NCI-H2196 (cell line): ENCODE results near the gene ENAM.
A peak's percentile ranks its signal among the peaks of the same experiment; 100 is the strongest.

ENCODE experiments used
- DNase-seq: peaks from one replicate; lab custom pipeline; 2025; ENCODE audit not compliant: unreplicated experiment; lab: John Stamatoyannopoulos, UW

Gene ENAM

GRCh38 chr4:70628444-70628843, at the start of gene ENAM:
Gene ENAM, plus strand, starts transcription at chr4:70628744. Its CDS starts 757 bp downstream, at chr4:70629501.
- DNase-seq = no peak

GRCh38 chr4:70581980-70582379, 46.6 kb upstream of the ENAM start:
- DNase-seq = no peak

GRCh38 chr4:70583952-70584834, 44.4 kb upstream of the ENAM start:
- DNase-seq = peak; percentile 77

- DNase-seq = no peak
Measured at GRCh38 chr4:70586841-70587240, 41.7 kb upstream of the ENAM start.

GRCh38 chr4:70589785-70590184, 38.8 kb upstream of the ENAM start:
- DNase-seq = no peak

GRCh38 chr4:70591955-70592582, 36.5 kb upstream of the ENAM start, which contains the start of gene AMBN:
Gene AMBN, plus strand, starts transcription at chr4:70592256. Its CDS starts 103 bp downstream, at chr4:70592359.
- no peak for DNase-seq

- DNase-seq = no peak
Measured at GRCh38 chr4:70594196-70594595, 34.3 kb upstream of the ENAM start.

GRCh38 chr4:70600305-70600704, 28.2 kb upstream of the ENAM start:
- no peak for DNase-seq

GRCh38 chr4:70600977-70601376, 27.6 kb upstream of the ENAM start:
- no peak for DNase-seq

GRCh38 chr4:70601422-70602039, 27.0 kb upstream of the ENAM start:
- peak; percentile 61 for DNase-seq

GRCh38 chr4:70603856-70604255, 24.7 kb upstream of the ENAM start:
- no peak for DNase-seq

- no peak for DNase-seq
Measured at GRCh38 chr4:70606459-70606858, 22.1 kb upstream of the ENAM start.

- no peak for DNase-seq
Measured at GRCh38 chr4:70607334-70607853, 21.1 kb upstream of the ENAM start.

GRCh38 chr4:70608324-70608723, 20.2 kb upstream of the ENAM start:
- no peak for DNase-seq

GRCh38 chr4:70613306-70614183, 15.0 kb upstream of the ENAM start:
- no peak for DNase-seq

- no peak for DNase-seq
Measured at GRCh38 chr4:70614184-70614555, 14.4 kb upstream of the ENAM start.

GRCh38 chr4:70619288-70619687, 9.3 kb upstream of the ENAM start:
- DNase-seq = no peak

- no peak for DNase-seq
Measured at GRCh38 chr4:70619778-70620177, 8.8 kb upstream of the ENAM start.

- no peak for DNase-seq
Measured at GRCh38 chr4:70623323-70623722, 5.2 kb upstream of the ENAM start.

- no peak for DNase-seq
Measured at GRCh38 chr4:70624226-70624793, 4.2 kb upstream of the ENAM start.
